HG03280 (cell line): ENCODE results near the gene MRPL17.
"Not testable (repeated sequence)": the region's sequence is repeated elsewhere in the genome, so short reads cannot be mapped to it uniquely, and the experiment has no call there.

Experiments
- ATAC-seq: cut with Tn5 transposase; IDR thresholded peaks from one replicate; pipeline ENCODE4 v1.9.1; 2021; ENCODE audit warnings: mild to moderate bottlenecking, moderate library complexity; ENCODE audit not compliant: unreplicated experiment

The MRPL17 gene

GRCh38 chr11:6682936-6683861, at the start of gene MRPL17:
Gene MRPL17, minus strand, starts transcription at chr11:6683340. Its CDS starts 44 bp downstream, at chr11:6683296.
- ATAC-seq: peak; percentile 94

DNA sequence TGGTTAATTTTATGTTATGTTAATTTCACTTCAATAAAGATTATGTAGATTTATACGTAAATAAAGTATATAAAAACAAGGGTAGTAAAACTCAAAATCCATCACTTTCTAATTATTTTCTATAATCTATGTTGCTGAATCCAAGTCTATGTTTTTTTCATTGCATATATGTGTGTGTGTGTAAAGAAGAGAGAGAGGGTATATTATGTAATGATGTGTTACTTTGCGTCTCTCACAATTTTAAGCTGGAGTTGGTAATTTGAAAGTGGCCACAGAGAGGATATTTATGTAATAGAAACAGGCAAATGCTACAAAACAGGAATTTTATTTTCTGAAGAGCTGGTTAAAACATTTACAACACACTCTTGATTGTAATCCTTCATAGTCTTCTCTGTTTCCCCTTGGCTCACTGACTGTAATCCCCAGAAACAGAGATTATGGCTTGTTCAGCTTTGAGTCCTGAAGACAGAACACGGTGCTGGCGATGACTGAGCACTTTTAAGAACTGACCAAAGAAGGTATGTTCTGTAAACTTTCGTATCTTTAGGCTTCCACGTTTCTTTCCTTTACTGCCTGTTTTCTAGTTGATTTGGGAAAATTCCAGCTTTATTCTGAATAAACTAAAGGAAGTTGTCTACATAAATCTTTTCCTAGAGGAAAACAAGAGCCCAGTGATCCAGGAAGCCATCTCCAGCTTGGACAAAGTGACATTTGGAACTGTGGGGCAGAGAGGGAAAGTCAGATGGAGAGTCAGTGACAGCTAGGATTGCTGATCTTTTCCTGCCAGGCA, 45.0 kb upstream of the MRPL17 start:
- no peak for ATAC-seq

DNA sequence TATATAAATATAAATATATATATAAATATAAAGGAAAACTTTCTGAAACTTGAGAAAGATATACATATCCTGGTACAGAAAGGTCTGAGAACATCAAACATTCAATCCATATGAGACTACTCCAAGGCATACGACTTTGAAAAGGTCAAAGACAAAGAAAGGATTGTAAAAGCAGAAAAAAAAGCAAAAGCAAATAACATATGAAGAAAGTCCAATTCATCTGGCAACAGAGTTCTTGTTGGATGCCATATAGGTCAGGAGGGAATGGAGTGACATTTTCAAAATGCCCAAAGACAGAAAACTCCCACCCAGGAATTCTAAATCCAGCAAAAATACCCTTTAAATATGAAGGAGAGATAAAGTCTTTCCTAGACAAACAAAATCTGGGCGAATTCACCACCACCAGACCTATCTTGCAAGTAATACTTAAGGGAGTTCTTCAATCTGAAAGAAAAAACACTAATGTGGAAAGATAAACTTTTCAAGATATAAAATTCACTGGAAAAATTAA, 42.3 kb upstream of the MRPL17 start:
- no peak for ATAC-seq

DNA sequence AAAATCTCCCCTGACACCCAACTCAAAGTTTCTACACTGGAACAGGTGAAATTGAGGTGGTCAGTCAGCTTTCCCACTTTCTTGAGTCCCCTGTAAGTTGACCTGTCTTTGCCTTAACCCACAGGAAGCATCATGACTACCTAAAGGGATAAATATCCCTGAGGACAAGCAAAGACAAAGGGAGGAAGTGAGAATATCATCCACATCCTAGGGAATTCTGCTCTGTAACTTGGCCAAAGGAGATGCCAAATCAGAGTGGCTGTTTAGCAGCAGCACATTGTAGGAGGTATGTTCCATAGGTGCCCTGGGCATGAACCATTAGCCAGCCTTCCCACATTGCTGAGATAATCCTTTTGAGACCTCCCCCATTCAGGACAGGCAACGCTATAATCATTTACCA, 40.9 kb upstream of the MRPL17 start:
- no peak for ATAC-seq

DNA sequence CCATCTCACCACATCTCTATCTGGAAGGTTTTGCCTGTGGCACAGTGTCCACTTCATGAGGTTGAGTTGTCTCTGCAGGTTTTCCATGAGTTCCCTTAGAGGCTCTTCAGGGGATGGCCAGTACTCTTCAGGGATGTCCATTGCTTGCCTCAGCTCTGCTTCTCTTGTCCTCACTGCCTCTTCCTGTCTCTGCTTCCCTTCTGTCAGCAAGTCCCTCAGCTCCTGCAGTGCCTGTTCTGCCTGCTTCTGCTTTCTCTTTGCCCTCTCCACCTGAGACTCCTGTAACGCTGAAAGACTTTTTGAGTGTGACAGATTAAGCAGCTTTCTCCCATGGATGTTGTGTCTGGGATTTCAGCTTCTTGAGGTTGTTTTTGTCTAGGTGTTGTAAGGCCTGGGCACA, 38.2 kb upstream of the MRPL17 start:
- ATAC-seq: no peak

GRCh38 chr11:6719576-6719975, 36.4 kb upstream of the MRPL17 start:
- no peak for ATAC-seq

- no peak for ATAC-seq
Measured at GRCh38 chr11:6717426-6717825, 34.3 kb upstream of the MRPL17 start.

GRCh38 chr11:6711552-6711951, 28.4 kb upstream of the MRPL17 start:
- not testable (repeated sequence) for ATAC-seq

DNA sequence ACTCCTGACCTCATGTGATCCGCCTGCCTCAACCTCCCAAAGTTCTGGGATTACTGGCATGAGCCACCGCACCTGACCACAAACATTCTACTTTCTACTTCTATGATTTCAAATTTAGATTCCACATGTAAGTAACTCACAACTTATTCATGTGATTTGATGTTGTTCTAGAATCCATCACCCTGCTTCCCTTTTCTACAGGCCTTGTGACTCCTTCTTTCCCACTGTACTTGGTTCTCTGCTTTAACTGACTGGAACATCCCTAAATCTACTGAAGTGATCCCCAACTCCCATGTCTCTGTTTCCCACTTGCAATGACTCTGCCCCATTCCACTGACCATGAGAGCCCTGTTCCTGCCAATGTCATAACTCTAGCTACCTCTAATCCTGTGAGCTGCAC, 25.7 kb upstream of the MRPL17 start:
- ATAC-seq: no peak

- peak; percentile 57 for ATAC-seq
Measured at GRCh38 chr11:6705905-6706535, 22.9 kb upstream of the MRPL17 start.

- ATAC-seq: no peak
Measured at GRCh38 chr11:6703247-6704063, 20.3 kb upstream of the MRPL17 start.

DNA sequence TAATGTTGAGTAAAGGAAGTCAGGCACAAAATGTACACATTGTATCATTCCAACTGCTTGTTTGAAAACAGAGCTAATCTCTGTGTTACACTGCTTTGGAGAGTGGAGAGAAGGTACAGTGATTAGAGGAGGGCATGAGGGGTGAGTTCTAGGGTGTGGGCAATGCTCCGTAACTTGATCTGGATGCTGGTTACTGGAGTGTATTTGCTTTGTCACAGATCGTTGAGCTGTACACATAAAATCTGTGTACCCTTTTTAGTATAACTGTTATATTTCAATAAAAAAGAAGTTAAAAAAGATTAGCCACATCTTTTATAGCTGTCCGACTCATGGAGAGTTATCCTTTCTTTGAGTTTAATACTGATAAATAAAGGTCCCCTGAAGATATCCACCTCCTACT, 18.8 kb upstream of the MRPL17 start:
- ATAC-seq: not testable (repeated sequence)

DNA sequence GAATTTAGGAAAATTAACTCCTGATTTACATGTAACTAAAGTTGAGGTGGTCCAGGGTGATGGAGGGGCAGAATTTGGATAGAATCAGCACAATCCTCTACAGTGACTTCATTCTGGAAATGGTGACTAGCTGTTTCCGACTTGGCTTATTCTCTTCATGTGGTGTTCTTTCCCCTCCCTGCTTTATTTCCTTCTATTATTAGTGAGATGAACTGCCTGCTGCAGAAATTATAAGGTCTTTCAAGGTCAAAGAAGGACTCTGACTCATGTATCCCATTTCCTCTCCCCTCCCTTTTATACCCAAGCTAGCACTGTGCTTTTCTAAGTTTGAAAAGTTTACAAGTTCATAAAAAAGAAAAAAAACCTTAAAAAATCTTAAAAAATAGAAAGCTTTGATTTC, 12.2 kb upstream of the MRPL17 start:
- ATAC-seq: no peak

DNA sequence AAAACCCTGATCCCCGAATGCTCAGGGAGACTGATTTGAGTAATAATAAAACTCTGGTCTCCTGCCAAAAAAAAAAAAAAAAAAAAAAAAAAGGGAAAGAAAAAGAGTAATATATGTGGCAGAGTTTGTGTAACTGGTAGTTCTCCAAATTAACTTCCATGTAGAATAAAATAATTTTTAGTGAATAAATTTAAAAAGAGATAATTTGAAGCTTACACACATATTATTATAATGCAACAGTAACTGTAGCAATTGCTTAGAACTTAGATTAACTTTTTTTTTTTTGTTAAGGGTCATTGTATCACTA, 11.0 kb upstream of the MRPL17 start:
- ATAC-seq: no peak

DNA sequence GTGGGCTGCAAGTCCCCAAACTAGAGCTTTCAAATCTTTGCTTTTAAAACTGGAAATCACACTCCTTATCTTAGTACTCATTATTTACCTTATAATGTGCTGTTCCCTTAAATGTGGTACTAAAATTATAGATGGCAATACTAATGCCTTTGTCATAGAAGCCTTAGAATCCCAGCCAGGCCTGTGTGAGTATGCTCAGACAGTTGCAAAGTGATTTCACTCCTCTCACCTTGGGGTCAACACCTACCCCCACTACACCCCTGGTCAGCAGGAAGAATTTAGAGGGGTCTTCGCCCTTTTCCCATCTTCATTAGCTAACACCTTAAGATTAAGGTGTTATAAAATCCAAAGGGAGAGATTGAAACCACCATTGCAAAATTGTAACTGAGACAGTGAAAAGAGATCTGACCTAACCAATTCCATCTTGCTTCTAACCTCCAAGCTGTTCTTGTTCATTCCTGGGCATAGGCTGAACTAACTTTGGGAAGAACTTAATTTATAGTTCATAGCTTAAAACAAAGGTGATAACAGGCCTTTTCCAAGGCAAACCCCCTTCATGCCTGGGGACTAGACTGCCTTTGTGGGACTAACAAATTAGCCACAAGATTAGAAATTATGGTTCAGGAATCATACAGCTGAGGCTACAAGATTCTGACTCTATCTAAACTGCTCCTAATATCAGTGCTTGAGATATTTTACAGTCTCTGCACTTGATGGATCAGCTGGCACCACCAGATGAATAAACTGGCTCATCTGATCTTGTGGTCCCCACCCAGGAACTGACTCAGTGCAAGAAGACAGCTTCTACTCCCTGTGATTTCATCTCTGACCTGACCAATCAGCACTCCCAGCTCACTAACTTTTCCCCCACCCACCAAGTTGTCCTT, 10.4 kb upstream of the MRPL17 start:
- ATAC-seq: no peak

- no peak for ATAC-seq
Measured at GRCh38 chr11:6692128-6692527, 9.0 kb upstream of the MRPL17 start.

DNA sequence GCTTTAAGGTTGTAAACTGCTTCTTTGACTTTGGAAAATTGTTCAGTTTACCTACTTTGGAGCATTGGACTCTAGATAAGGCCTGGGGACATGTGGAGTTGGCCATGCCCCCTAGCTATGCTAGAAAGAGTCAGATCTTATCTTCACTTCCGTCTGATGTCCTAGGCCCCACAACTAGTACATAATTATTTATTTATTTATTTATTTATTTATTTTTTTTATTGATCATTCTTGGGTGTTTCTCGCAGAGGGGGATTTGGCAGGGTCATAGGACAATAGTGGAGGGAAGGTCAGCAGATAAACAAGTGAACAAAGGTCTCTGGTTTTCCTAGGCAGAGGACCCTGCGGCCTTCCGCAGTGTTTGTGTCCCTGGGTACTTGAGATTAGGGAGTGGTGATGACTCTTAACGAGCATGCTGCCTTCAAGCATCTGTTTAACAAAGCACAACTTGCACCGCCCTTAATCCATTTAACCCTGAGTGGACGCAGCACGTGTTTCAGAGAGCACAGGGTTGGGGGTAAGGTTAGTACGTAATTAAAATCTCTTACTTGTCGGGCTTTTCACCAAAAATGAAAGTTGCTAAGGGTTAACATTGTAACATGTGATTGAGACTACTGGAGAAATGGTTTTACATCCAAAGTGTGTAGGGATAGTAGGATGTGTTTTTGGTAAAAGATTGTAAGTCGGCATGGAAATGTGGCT, 7.4 kb upstream of the MRPL17 start:
- ATAC-seq: not testable (repeated sequence)

GRCh38 chr11:6687876-6688275, 4.7 kb upstream of the MRPL17 start:
- no peak for ATAC-seq

DNA sequence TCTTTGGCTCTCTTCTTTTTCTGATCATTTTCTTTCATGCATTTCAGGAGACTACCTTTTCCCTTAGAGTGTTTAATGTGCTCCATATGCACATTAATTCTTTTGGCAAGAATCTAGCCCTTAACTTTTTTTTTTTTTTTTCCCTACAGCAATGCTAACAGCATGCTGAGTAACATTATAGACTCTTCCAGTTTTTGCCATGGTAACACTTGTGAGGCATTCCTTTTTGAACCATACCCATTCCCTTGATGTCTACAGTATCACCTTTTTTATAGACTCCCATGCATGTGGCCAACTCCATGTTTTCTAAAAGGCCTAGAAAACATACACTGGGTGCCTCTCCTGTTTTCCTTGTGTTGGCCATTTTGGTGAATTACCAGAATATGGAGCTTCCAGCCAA, 2.9 kb upstream of the MRPL17 start:
- no peak for ATAC-seq
